ENCODE data around the gene GRAMD4.

GRCh38 chr22:46619830-46620501 is at the start of gene GRAMD4:
- TF ChIP-seq POLR2A (IDR thresholded peaks at IDR 0.05): no peak
- TF ChIP-seq CTCF (IDR thresholded peaks at IDR 0.05): no peak
